ENCODE measurements around the gene FRYL. TPM values are rescaled to one million over a fixed set of nuclear protein-coding genes. Genes with fewer than 3 reads are reported as not detected.
"Not testable (repeated sequence)": the region's sequence is repeated elsewhere in the genome, so short reads cannot be mapped to it uniquely, and the experiment has no call there.

Gene FRYL
- total and polyA plus RNA-seq, 4 experiments from 2014 or later, result 17.1 to 134 (median 83.7) TPM

DNA sequence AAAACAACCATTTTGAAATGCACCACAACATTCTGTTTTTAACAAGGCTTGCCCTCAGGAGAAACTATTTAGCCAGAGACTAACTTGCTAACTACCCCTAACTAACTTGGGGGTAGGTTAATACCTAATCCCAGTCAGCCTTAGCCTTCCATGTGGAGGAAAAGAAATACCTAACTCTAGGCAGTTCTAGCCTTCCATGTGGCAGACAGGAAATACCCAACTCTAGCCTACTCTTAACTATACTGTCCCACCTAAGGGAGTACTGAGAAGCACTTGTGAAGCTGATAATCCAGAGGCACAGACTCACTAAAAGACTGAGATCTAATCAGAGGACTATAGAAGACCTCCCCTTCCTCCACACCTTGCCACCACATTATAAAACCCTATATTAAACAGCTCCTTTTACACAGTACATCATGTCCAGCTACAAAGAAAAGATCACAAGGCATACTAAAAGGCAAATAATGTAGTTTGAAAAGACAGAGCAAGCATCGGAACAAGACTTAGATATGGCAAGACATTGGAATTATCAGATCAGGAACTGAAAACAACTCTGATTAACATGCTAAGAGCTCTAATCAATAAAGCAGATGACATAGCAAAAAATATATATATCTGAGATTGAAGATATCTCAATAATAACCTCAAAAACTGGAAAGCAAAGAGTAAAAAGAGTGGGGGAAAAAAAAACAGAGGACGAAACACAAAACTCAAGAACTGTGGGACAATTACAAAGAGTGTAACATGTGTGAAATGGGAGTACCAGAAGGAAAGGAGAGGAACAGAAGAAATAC, 52.2 kb downstream of the FRYL start:
- Mint-ChIP-seq H3K4me3 (peak overlapping the region in 7 of 8 donors; percentile 3 to 83 (median 72)), H3K27ac (peak overlapping the region in 6 of 7 donors; percentile 45 to 92 (median 82)), H3K9me3 (peaks cover 0 to 5% (median 0%) of the 10 kb centered on the region in 8 donors), H3K36me3 (peaks cover 0 to 9% of the 10 kb centered on the region in 2 donors), H3K4me1 (peaks cover 76 to 96% (median 87%) of the 10 kb centered on the region in 4 donors), H3K27me3 (no peaks in the 10 kb centered on the region)
- no peaks in the 10 kb centered on the region for H3K9me3 ChIP-seq (ENCODE audit: control insufficient read depth in 1 of 2, low read length in 2 of 2)
- DNase-seq, result no peak
- H3K27ac ChIP-seq (ENCODE audit: low read depth, low read length), result no peak overlapping the region
- H3K4me3 ChIP-seq (ENCODE audit: low read length in 2 of 2), result no peak overlapping the region
- no peaks in the 10 kb centered on the region for H3K36me3 ChIP-seq (ENCODE audit: insufficient read depth, low read length)
- CTCF ChIA-PET (ENCODE audit: partially characterized antibody), result no interaction called here
- POLR2A ChIA-PET (ENCODE audit: partially characterized antibody), result interaction anchor here (1.0 to 3.7 kb wide), 3 partner anchors 27 to 52 kb away, joined by 4 to 26 read pairs (median 5); partner anchors contain the start of gene FRYL
- H3K27me3 ChIP-seq (ENCODE audit: insufficient read depth, low read length), result no peaks in the 10 kb centered on the region
- intact Hi-C loops (cut with micrococcal nuclease), result loop anchor here (2.0 kb wide), 2 partner anchors 15 to 53 kb away; partner anchors contain the start of gene FRYL
- peaks cover 56% of the 10 kb centered on the region for H3K4me1 ChIP-seq (ENCODE audit: insufficient read depth, low read length)

DNA sequence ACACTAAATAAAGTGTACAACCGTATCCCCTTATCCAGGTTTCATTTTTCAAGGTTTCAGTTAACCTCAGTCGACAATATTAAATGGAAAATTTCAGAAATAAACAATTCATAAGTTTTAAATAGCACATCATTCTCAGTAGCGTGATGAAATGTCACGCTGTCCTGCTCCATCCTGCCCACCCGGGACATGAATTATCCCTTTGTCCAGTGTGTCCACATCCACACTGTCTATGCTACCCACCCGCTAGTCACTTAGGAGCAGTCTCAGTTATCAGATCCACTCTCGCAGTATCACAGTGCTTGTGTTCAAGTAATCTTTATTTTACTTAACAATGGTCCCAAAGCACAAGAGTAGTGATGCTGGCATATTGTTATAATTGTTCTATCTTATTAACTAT, 54.7 kb downstream of the FRYL start:
- no peak overlapping the region for H3K4me3 ChIP-seq (ENCODE audit: low read length in 2 of 2)
- no peaks in the 10 kb centered on the region for H3K9me3 ChIP-seq (ENCODE audit: control insufficient read depth in 1 of 2, low read length in 2 of 2)
- no peak for DNase-seq
- peak overlapping the region in 1 of 8 donors; percentile 36 for H3K4me3 Mint-ChIP-seq
- H3K27ac ChIP-seq (ENCODE audit: low read depth, low read length), result no peak overlapping the region
- intact Hi-C loops (cut with micrococcal nuclease), result no loop called here
- peaks cover 72 to 93% (median 84%) of the 10 kb centered on the region in 4 donors for H3K4me1 Mint-ChIP-seq
- H3K36me3 ChIP-seq (ENCODE audit: insufficient read depth, low read length), result no peaks in the 10 kb centered on the region
- H3K9me3 Mint-ChIP-seq, result no peaks in the 10 kb centered on the region
- peaks cover 2 to 16% of the 10 kb centered on the region in 2 donors for H3K36me3 Mint-ChIP-seq
- H3K27ac Mint-ChIP-seq, result peak overlapping the region in 1 of 7 donors; percentile 49
- H3K27me3 Mint-ChIP-seq, result no peaks in the 10 kb centered on the region
- ChIA-PET POLR2A (ENCODE audit: partially characterized antibody) (no interaction called here), CTCF (ENCODE audit: partially characterized antibody) (interaction anchor here (1.4 kb wide), 1 partner anchor 181 kb away, joined by 3 read pairs; the partner anchor contains the start of gene OCIAD2)
- H3K27me3 ChIP-seq (ENCODE audit: insufficient read depth, low read length), result no peaks in the 10 kb centered on the region
- peaks cover 64% of the 10 kb centered on the region for H3K4me1 ChIP-seq (ENCODE audit: insufficient read depth, low read length)

DNA sequence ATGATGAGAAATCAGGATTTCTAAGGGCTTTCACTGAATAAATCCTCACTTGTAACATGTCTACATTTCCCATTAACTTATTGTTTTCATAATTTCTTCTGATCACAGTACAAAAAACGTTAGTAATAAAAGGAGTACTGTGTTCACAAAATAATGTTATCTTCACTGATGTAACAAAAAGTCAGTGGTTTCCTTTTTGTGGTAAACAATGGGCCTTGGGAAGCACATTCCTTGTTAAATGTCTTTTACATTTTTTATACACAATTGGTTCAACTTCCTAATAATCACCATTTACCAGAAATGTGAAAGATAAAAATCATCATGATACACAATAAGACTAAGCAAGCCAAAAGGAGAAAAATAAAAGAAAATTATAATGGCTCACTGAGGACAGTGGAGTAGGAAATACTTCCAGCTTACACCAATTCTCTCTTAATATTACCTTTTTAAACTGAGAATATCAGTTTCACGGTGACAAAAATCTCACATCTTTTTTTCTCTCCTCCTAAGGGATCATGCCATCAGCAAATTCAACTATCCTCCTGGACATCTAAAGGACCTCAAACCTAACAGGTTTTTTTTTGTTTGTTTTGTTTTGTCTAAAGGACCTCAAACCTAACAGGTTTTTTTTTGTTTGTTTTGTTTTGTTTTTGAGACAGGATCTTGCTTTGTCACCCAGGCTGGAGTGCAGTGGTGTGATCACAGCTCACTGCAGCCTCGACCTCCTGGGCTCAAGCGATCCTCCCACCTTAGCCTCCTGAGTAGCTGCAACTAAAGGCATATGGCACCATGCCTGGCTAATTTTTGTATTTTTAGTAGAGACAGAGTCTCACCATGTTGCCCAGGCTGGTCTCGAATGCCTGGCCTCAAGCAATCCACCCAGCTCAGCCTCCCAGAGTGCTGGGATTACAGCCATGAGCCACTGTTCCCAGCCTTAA, 57.3 kb downstream of the FRYL start:
- Mint-ChIP-seq H3K9me3 (no peaks in the 10 kb centered on the region), H3K4me3 (peak overlapping the region in 3 of 8 donors; percentile 5 to 18 (median 7)), H3K27ac (peak overlapping the region in 2 of 7 donors; percentile 28 to 65), H3K4me1 (peaks cover 55 to 81% (median 67%) of the 10 kb centered on the region in 4 donors), H3K27me3 (no peaks in the 10 kb centered on the region), H3K36me3 (peaks cover 3 to 28% of the 10 kb centered on the region in 2 donors)
- Histone ChIP-seq H3K27me3 (ENCODE audit: insufficient read depth, low read length) (no peaks in the 10 kb centered on the region), H3K4me3 (ENCODE audit: low read length in 2 of 2) (no peak overlapping the region), H3K36me3 (ENCODE audit: insufficient read depth, low read length) (no peaks in the 10 kb centered on the region), H3K9me3 (ENCODE audit: control insufficient read depth in 1 of 2, low read length in 2 of 2) (no peaks in the 10 kb centered on the region), H3K4me1 (ENCODE audit: insufficient read depth, low read length) (peaks cover 48% of the 10 kb centered on the region), H3K27ac (ENCODE audit: low read depth, low read length) (no peak overlapping the region)
- POLR2A ChIA-PET (ENCODE audit: partially characterized antibody), result no interaction called here
- no peak for DNase-seq
- CTCF ChIA-PET (ENCODE audit: partially characterized antibody), result no interaction called here
- intact Hi-C loops (cut with micrococcal nuclease), result no loop called here

DNA sequence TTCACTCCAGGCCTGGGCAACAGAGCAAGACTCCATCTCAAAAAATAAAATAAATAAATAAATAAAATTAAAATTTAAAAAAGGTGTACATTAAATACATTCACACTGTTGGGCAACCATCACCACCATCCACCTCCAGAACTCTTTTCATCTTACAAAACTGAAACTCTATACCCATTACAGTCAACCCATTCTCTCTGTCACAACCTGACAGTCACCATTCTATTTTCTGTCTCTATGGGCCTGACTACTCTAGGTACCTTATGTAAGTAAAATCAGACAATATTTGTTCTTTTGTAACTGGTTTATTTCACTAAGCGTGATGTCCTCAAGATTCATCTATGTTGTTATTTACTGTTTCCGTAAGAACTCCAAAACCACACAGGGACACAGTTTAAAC, 59.6 kb downstream of the FRYL start:
- Histone ChIP-seq H3K4me3 (ENCODE audit: low read length in 2 of 2) (no peak overlapping the region), H3K4me1 (ENCODE audit: insufficient read depth, low read length) (peaks cover 29% of the 10 kb centered on the region), H3K36me3 (ENCODE audit: insufficient read depth, low read length) (no peaks in the 10 kb centered on the region), H3K27me3 (ENCODE audit: insufficient read depth, low read length) (no peaks in the 10 kb centered on the region), H3K27ac (ENCODE audit: low read depth, low read length) (no peak overlapping the region), H3K9me3 (ENCODE audit: control insufficient read depth in 1 of 2, low read length in 2 of 2) (no peaks in the 10 kb centered on the region)
- Mint-ChIP-seq H3K27ac (peak overlapping the region in 2 of 7 donors; percentile 15 to 48), H3K9me3 (peaks cover 0 to 8% (median 3%) of the 10 kb centered on the region in 8 donors), H3K4me3 (peak overlapping the region in 1 of 8 donors; percentile 0), H3K36me3 (peaks cover 6 to 33% of the 10 kb centered on the region in 2 donors), H3K27me3 (no peaks in the 10 kb centered on the region), H3K4me1 (peaks cover 35 to 58% (median 46%) of the 10 kb centered on the region in 4 donors)
- ChIA-PET CTCF (ENCODE audit: partially characterized antibody) (no interaction called here), POLR2A (ENCODE audit: partially characterized antibody) (no interaction called here)
- DNase-seq, result no peak
- intact Hi-C loops (cut with micrococcal nuclease), result no loop called here

DNA sequence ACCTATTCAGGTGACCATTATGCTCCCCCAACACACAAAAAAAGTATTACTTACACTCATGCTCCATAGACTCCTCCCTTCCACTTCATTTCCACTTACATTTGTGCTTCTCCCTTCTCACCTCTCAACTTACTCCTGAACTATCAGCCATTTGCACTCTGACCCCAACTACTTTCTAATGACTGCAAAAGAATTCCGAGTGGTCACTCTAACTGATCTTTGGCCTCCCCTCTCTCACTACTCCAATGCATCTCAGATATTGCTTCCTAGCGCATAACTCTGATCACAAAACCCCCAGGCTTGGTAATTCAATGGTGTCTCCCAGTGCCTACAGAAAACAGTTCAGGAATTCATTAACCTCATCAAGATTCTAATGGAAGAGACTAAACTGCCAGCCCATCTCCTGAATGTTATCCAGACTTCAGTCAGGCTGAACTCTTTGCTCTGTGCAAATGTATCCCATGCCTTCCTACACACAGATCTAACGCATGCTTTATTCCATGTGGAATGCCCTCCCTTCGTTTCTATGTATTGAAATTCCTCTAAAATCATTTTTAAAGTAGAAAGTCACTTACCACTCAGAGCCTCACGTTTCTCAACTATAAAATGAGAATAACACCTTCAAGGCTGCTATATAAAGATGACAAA, 61.1 kb downstream of the FRYL start:
- Histone ChIP-seq H3K36me3 (ENCODE audit: insufficient read depth, low read length) (no peaks in the 10 kb centered on the region), H3K27ac (ENCODE audit: low read depth, low read length) (no peak overlapping the region), H3K4me1 (ENCODE audit: insufficient read depth, low read length) (peaks cover 29% of the 10 kb centered on the region), H3K27me3 (ENCODE audit: insufficient read depth, low read length) (no peaks in the 10 kb centered on the region), H3K4me3 (ENCODE audit: low read length in 2 of 2) (no peak overlapping the region), H3K9me3 (ENCODE audit: control insufficient read depth in 1 of 2, low read length in 2 of 2) (no peaks in the 10 kb centered on the region)
- Mint-ChIP-seq H3K27ac (peak overlapping the region in 1 of 7 donors; percentile 49), H3K36me3 (peaks cover 6 to 26% of the 10 kb centered on the region in 2 donors), H3K27me3 (no peaks in the 10 kb centered on the region), H3K4me1 (peaks cover 26 to 45% (median 34%) of the 10 kb centered on the region in 4 donors), H3K4me3 (no peak overlapping the region), H3K9me3 (peaks cover 0 to 8% (median 3%) of the 10 kb centered on the region in 8 donors)
- ChIA-PET POLR2A (ENCODE audit: partially characterized antibody) (no interaction called here), CTCF (ENCODE audit: partially characterized antibody) (no interaction called here)
- intact Hi-C loops (cut with micrococcal nuclease), result no loop called here
- DNase-seq, result no peak

DNA sequence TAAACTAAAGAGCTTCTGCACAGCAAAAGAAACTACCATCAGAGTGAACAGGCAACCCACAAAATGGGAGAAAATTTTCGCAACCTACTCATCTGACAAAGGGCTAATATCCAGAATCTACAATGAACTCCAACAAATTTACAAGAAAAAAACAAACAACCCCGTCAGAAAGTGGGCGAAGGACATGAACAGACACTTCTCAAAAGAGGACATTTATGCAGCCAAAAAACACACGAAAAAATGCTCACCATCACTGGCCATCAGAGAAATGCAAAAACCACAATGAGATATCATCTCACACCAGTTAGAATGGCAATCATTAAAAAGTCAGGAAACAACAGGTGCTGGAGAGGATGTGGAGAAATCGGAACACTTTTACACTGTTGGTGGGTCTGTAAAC, 63.8 kb downstream of the FRYL start:
- H3K36me3 ChIP-seq (ENCODE audit: insufficient read depth, low read length); H3K27me3 Mint-ChIP-seq; H3K27ac Mint-ChIP-seq; DNase-seq; intact Hi-C loops (cut with micrococcal nuclease); H3K27me3 ChIP-seq (ENCODE audit: insufficient read depth, low read length); H3K27ac ChIP-seq (ENCODE audit: low read depth, low read length); H3K9me3 ChIP-seq (ENCODE audit: control insufficient read depth in 1 of 2, low read length in 2 of 2); H3K4me3 ChIP-seq (ENCODE audit: low read length in 2 of 2); POLR2A ChIA-PET (ENCODE audit: partially characterized antibody); CTCF ChIA-PET (ENCODE audit: partially characterized antibody): not testable (repeated sequence)
- Mint-ChIP-seq H3K9me3 (peaks cover 0 to 11% (median 3%) of the 10 kb centered on the region in 8 donors), H3K4me1 (peaks cover 20 to 49% (median 25%) of the 10 kb centered on the region in 4 donors), H3K4me3 (peak overlapping the region in 1 of 8 donors; percentile 55), H3K36me3 (peaks cover 6 to 26% of the 10 kb centered on the region in 2 donors)
- H3K4me1 ChIP-seq (ENCODE audit: insufficient read depth, low read length), result peaks cover 11% of the 10 kb centered on the region

Measured in CD4-positive, alpha-beta memory T cell (primary cell).